HL-60/S4 (cell line): Measurements from ENCODE around the gene PLXNA2.

Experiments used
- in situ Hi-C: fragments of 300-500 bp; cut with MboI; formaldehyde crosslinking; loops from 2 replicates; pipeline ENCODE4 v1.14.3; 2022; ENCODE audit warnings: low sequenced_read_pairs

Gene PLXNA2

GRCh38 chr1:208052926-208053407 lies 191.2 kb downstream of the PLXNA2 start:
- in situ Hi-C loops: no loop called here

- in situ Hi-C loops: no loop called here
Measured at GRCh38 chr1:208052135-208052534, 192.0 kb downstream of the PLXNA2 start.

GRCh38 chr1:208051651-208052050 lies 192.5 kb downstream of the PLXNA2 start:
- in situ Hi-C loops: no loop called here

GRCh38 chr1:208048904-208049303 lies 195.3 kb downstream of the PLXNA2 start:
- in situ Hi-C loops: no loop called here

GRCh38 chr1:208047975-208048374 lies 196.2 kb downstream of the PLXNA2 start:
- in situ Hi-C loops: no loop called here

- in situ Hi-C loops: no loop called here
Measured at GRCh38 chr1:208047476-208047934, 196.7 kb downstream of the PLXNA2 start.

GRCh38 chr1:208045463-208046260 lies 198.5 kb downstream of the PLXNA2 start:
- in situ Hi-C loops: no loop called here

- in situ Hi-C loops: no loop called here
Measured at GRCh38 chr1:208044589-208045462, 199.4 kb downstream of the PLXNA2 start.

- in situ Hi-C loops: no loop called here
Measured at GRCh38 chr1:208043691-208044181, 200.4 kb downstream of the PLXNA2 start.

GRCh38 chr1:208042868-208043267 lies 201.3 kb downstream of the PLXNA2 start:
- in situ Hi-C loops: no loop called here

- in situ Hi-C loops: no loop called here
Measured at GRCh38 chr1:208042041-208042615, 202.1 kb downstream of the PLXNA2 start.

- in situ Hi-C loops: no loop called here
Measured at GRCh38 chr1:208041505-208041904, 202.7 kb downstream of the PLXNA2 start.

- in situ Hi-C loops: no loop called here
Measured at GRCh38 chr1:208040821-208041297, 203.3 kb downstream of the PLXNA2 start.

GRCh38 chr1:208039536-208040332 lies 204.4 kb downstream of the PLXNA2 start:
- in situ Hi-C loops: no loop called here

- in situ Hi-C loops: no loop called here
Measured at GRCh38 chr1:208038303-208038702, 205.9 kb downstream of the PLXNA2 start.

GRCh38 chr1:208036918-208037766 lies 207.0 kb downstream of the PLXNA2 start:
- in situ Hi-C loops: no loop called here

- in situ Hi-C loops: no loop called here
Measured at GRCh38 chr1:208036106-208036808, 207.9 kb downstream of the PLXNA2 start.

GRCh38 chr1:208034135-208034534 lies 210.0 kb downstream of the PLXNA2 start:
- in situ Hi-C loops: no loop called here

- in situ Hi-C loops: no loop called here
Measured at GRCh38 chr1:208033236-208033635, 210.9 kb downstream of the PLXNA2 start.
